ENCODE data around the gene APMAP.

GRCh38 chr20:24990810-24991252 lies 1.7 kb downstream of the APMAP start:
- no peak for TF ChIP-seq CBX5 (IDR thresholded peaks at IDR 0.05; ENCODE audit: borderline replicate concordance, low read depth)
- TF ChIP-seq, protein P1, sequence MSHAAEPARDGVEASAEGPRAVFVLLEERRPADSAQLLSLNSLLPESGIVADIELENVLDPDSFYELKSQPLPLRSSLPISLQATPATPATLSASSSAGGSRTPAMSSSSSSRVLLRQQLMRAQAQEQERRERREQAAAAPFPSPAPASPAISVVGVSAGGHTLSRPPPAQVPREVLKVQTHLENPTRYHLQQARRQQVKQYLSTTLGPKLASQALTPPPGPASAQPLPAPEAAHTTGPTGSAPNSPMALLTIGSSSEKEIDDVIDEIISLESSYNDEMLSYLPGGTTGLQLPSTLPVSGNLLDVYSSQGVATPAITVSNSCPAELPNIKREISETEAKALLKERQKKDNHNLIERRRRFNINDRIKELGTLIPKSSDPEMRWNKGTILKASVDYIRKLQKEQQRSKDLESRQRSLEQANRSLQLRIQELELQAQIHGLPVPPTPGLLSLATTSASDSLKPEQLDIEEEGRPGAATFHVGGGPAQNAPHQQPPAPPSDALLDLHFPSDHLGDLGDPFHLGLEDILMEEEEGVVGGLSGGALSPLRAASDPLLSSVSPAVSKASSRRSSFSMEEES (CRISPR knock-in tag; IDR thresholded peaks at IDR 0.05): no peak
- TF ChIP-seq TCFL5 (CRISPR knock-in tag; conservative IDR thresholded peaks at IDR 0.05): no peak
- TF ChIP-seq FOXM1 (IDR thresholded peaks at IDR 0.05; ENCODE audit: low read depth): no peak
- no peak for TF ChIP-seq FOXM1 (CRISPR knock-in tag; IDR thresholded peaks at IDR 0.05; ENCODE audit: low read depth)
- TF ChIP-seq, protein P2, sequence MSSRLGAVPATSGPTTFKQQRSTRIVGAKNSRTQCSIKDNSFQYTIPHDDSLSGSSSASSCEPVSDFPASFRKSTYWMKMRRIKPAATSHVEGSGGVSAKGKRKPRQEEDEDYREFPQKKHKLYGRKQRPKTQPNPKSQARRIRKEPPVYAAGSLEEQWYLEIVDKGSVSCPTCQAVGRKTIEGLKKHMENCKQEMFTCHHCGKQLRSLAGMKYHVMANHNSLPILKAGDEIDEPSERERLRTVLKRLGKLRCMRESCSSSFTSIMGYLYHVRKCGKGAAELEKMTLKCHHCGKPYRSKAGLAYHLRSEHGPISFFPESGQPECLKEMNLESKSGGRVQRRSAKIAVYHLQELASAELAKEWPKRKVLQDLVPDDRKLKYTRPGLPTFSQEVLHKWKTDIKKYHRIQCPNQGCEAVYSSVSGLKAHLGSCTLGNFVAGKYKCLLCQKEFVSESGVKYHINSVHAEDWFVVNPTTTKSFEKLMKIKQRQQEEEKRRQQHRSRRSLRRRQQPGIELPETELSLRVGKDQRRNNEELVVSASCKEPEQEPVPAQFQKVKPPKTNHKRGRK (tag; IDR thresholded peaks at IDR 0.05): no peak
- no peak for TF ChIP-seq TCF7 (IDR thresholded peaks at IDR 0.05; ENCODE audit: borderline replicate concordance)
- TF ChIP-seq ZBTB1 (CRISPR knock-in tag; IDR thresholded peaks at IDR 0.05; ENCODE audit: borderline replicate concordance, low read depth): no peak
- TF ChIP-seq, protein P3, sequence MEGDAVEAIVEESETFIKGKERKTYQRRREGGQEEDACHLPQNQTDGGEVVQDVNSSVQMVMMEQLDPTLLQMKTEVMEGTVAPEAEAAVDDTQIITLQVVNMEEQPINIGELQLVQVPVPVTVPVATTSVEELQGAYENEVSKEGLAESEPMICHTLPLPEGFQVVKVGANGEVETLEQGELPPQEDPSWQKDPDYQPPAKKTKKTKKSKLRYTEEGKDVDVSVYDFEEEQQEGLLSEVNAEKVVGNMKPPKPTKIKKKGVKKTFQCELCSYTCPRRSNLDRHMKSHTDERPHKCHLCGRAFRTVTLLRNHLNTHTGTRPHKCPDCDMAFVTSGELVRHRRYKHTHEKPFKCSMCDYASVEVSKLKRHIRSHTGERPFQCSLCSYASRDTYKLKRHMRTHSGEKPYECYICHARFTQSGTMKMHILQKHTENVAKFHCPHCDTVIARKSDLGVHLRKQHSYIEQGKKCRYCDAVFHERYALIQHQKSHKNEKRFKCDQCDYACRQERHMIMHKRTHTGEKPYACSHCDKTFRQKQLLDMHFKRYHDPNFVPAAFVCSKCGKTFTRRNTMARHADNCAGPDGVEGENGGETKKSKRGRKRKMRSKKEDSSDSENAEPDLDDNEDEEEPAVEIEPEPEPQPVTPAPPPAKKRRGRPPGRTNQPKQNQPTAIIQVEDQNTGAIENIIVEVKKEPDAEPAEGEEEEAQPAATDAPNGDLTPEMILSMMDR (IDR thresholded peaks at IDR 0.05 in 2 of 3, conservative IDR thresholded peaks at IDR 0.05 in 1 of 3; ENCODE audit: insufficient read depth in 2 of 3, low read depth in 1 of 3, low read length in 3 of 3): no peak
- no peak for TF ChIP-seq ZNF280A (IDR thresholded peaks at IDR 0.05; ENCODE audit: low read depth, partially characterized antibody)
- TF ChIP-seq POLR2A (conservative IDR thresholded peaks at IDR 0.05): no peak
- no peak for TF ChIP-seq MCM5 (IDR thresholded peaks at IDR 0.05; ENCODE audit: low read depth)
- no peak for TF ChIP-seq SRSF7 (optimal IDR thresholded peaks at IDR 0.05; ENCODE audit: low read depth, low read length)
- no peak for TF ChIP-seq KHSRP (IDR thresholded peaks at IDR 0.05)

Data from K562 (cell line).